Measurements from ENCODE around the gene CTSW.
A peak's percentile ranks its signal among the peaks of the same experiment; 100 is the strongest.

CTSW gene

GRCh38 chr11:65921033-65921555 lies 41.5 kb downstream of the CTSW start:
- no peak for TF ChIP-seq MAX (IDR thresholded peaks at IDR 0.05; ENCODE audit: low read depth, low read length)
- no peak for TF ChIP-seq POLR2A (IDR thresholded peaks at IDR 0.05; ENCODE audit: extremely low read depth, insufficient read length)
- no peak for TF ChIP-seq CTCF (IDR thresholded peaks at IDR 0.05; ENCODE audit: low read depth, low read length)
- no peak for DNase-seq (ENCODE audit: low read depth)
- no peak overlapping the region for H3K4me3 ChIP-seq (ENCODE audit: low read depth, low read length)

- DNase-seq (ENCODE audit: low read depth): no peak
- TF ChIP-seq MYC (IDR thresholded peaks at IDR 0.05; ENCODE audit: low read depth, low read length) (no peak), CTCF (IDR thresholded peaks at IDR 0.05; ENCODE audit: low read depth, low read length) (no peak), MAX (IDR thresholded peaks at IDR 0.05; ENCODE audit: low read depth, low read length) (no peak), POLR2A (IDR thresholded peaks at IDR 0.05; ENCODE audit: extremely low read depth, insufficient read length) (no peak)
- H3K4me3 ChIP-seq (ENCODE audit: low read depth, low read length): no peak overlapping the region
Measured at GRCh38 chr11:65921876-65922275, 42.2 kb downstream of the CTSW start.

- no peak for DNase-seq (ENCODE audit: low read depth)
- TF ChIP-seq MYC (IDR thresholded peaks at IDR 0.05; ENCODE audit: low read depth, low read length) (no peak), CTCF (IDR thresholded peaks at IDR 0.05; ENCODE audit: low read depth, low read length) (no peak), MAX (IDR thresholded peaks at IDR 0.05; ENCODE audit: low read depth, low read length) (no peak), POLR2A (IDR thresholded peaks at IDR 0.05; ENCODE audit: extremely low read depth, insufficient read length) (no peak)
- no peak overlapping the region for H3K4me3 ChIP-seq (ENCODE audit: low read depth, low read length)
Measured at GRCh38 chr11:65922565-65922964, 42.9 kb downstream of the CTSW start.

GRCh38 chr11:65925397-65925796 lies 45.8 kb downstream of the CTSW start:
- H3K4me3 ChIP-seq (ENCODE audit: low read depth, low read length): no peak overlapping the region
- TF ChIP-seq MYC (IDR thresholded peaks at IDR 0.05; ENCODE audit: low read depth, low read length) (no peak), MAX (IDR thresholded peaks at IDR 0.05; ENCODE audit: low read depth, low read length) (no peak), CTCF (IDR thresholded peaks at IDR 0.05; ENCODE audit: low read depth, low read length) (no peak), POLR2A (IDR thresholded peaks at IDR 0.05; ENCODE audit: extremely low read depth, insufficient read length) (no peak)
- no peak for DNase-seq (ENCODE audit: low read depth)

- DNase-seq (ENCODE audit: low read depth): peak; percentile 50
- H3K4me3 ChIP-seq (ENCODE audit: low read depth, low read length): no peak overlapping the region
- no peak for TF ChIP-seq POLR2A (IDR thresholded peaks at IDR 0.05; ENCODE audit: extremely low read depth, insufficient read length)
- no peak for TF ChIP-seq CTCF (IDR thresholded peaks at IDR 0.05; ENCODE audit: low read depth, low read length)
- TF ChIP-seq MYC (IDR thresholded peaks at IDR 0.05; ENCODE audit: low read depth, low read length): no peak
- TF ChIP-seq MAX (IDR thresholded peaks at IDR 0.05; ENCODE audit: low read depth, low read length): no peak
Measured at GRCh38 chr11:65927904-65928397, 48.3 kb downstream of the CTSW start.
